Glutamatergic neuron (in vitro differentiated cells): Measurements from ENCODE around the gene CFAP43. TPM values are rescaled to one million over a fixed set of nuclear protein-coding genes. Genes with fewer than 3 reads are reported as not detected.

ENCODE experiments used
- DNase-seq: peaks from one replicate; pipeline ENCODE4 v3.0.0; 2022
- H3K27ac Mint-ChIP-seq: one replicate; pipeline ENCODE4 v1.8.0; 2020; ENCODE audit warnings: mild to moderate bottlenecking, mixed read lengths, inconsistent platforms; ENCODE audit not compliant: unreplicated experiment
- H3K27me3 Mint-ChIP-seq: one replicate; pipeline ENCODE4 v1.8.0; 2020; ENCODE audit warnings: mild to moderate bottlenecking, moderate library complexity, mixed read lengths, inconsistent platforms; ENCODE audit not compliant: unreplicated experiment
- H3K36me3 Mint-ChIP-seq: one replicate; pipeline ENCODE4 v1.8.0; 2020; ENCODE audit warnings: mild to moderate bottlenecking, mixed read lengths, inconsistent platforms; ENCODE audit not compliant: unreplicated experiment
- H3K4me1 Mint-ChIP-seq: one replicate; pipeline ENCODE4 v1.8.0; 2020; ENCODE audit warnings: mild to moderate bottlenecking, low read depth, mixed read lengths, inconsistent platforms; ENCODE audit not compliant: unreplicated experiment
- H3K4me3 Mint-ChIP-seq: one replicate; pipeline ENCODE4 v1.8.0; 2020; ENCODE audit warnings: mild to moderate bottlenecking, mixed read lengths, inconsistent platforms; ENCODE audit not compliant: unreplicated experiment
- H3K9me3 Mint-ChIP-seq: one replicate; pipeline ENCODE4 v1.8.0; 2020; ENCODE audit warnings: mild to moderate bottlenecking, moderate library complexity, mixed read lengths, inconsistent platforms; ENCODE audit not compliant: unreplicated experiment
- CTCF ChIP-seq: fragments of 200-600 bp; sonication (generic); IDR thresholded peaks from one replicate; pipeline ENCODE4 v1.5.0; 2021; ENCODE audit not compliant: partially characterized antibody, unreplicated experiment
- total RNA-seq: library from RNA; stranded (reverse); fragmentation: NEBNext Ultra II Directional; extraction: Animal tissue kit (Norgen Biotek cat#: 25700); gene quantifications from one replicate; pipeline ENCODE4 v1.2.1, GENCODE V29; 2021; ENCODE audit not compliant: unreplicated experiment

CFAP43 gene
- total RNA-seq, 1 donor from 2014 or later, result 0.44 TPM

- no peaks in the 10 kb centered on the region for H3K36me3 Mint-ChIP-seq
- DNase-seq, result peak; percentile 98
- H3K27ac Mint-ChIP-seq, result peak within 1 kb of the TSS; percentile 75
- H3K4me3 Mint-ChIP-seq, result peak within 1 kb of the TSS; percentile 88
- peaks cover 2% of the 10 kb centered on the region for H3K27me3 Mint-ChIP-seq
- TF ChIP-seq CTCF, result no peak
- peaks cover 4% of the 10 kb centered on the region for H3K4me1 Mint-ChIP-seq
- H3K9me3 Mint-ChIP-seq, result no peaks in the 10 kb centered on the region
Measured at GRCh38 chr10:104268713-104269645, 36.8 kb upstream of the CFAP43 start, which contains the start of gene GSTO2. TSS of gene GSTO2 (plus strand) at chr10:104269184. CDS start at chr10:104274916, 5,732 bp downstream.

GRCh38 chr10:104268405-104268712 lies 36.2 kb upstream of the CFAP43 start:
- Mint-ChIP-seq H3K27ac (peak overlapping the region; percentile 68), H3K36me3 (no peaks in the 10 kb centered on the region), H3K4me3 (peak overlapping the region; percentile 88), H3K9me3 (no peaks in the 10 kb centered on the region), H3K27me3 (peaks cover 2% of the 10 kb centered on the region), H3K4me1 (peaks cover 4% of the 10 kb centered on the region)
- TF ChIP-seq CTCF, result no peak
- DNase-seq, result no peak

GRCh38 chr10:104267721-104268404 lies 35.7 kb upstream of the CFAP43 start:
- DNase-seq, result no peak

GRCh38 chr10:104264783-104265182 lies 32.6 kb upstream of the CFAP43 start:
- Mint-ChIP-seq H3K4me1 (peaks cover 4% of the 10 kb centered on the region), H3K36me3 (no peaks in the 10 kb centered on the region), H3K9me3 (no peaks in the 10 kb centered on the region), H3K27me3 (peaks cover 2% of the 10 kb centered on the region), H3K27ac (no peak overlapping the region), H3K4me3 (no peak overlapping the region)
- no peak for DNase-seq
- TF ChIP-seq CTCF, result no peak

More at GRCh38 chr10:104267721-104268404, 35.7 kb upstream of the CFAP43 start:
- Mint-ChIP-seq H3K9me3 (no peaks in the 10 kb centered on the region), H3K36me3 (no peaks in the 10 kb centered on the region), H3K27me3 (peaks cover 2% of the 10 kb centered on the region), H3K4me3 (peak overlapping the region; percentile 88), H3K4me1 (peaks cover 4% of the 10 kb centered on the region), H3K27ac (peak overlapping the region; percentile 68)
- TF ChIP-seq CTCF, result no peak
